GM12873 (cell line): Measurements from ENCODE around the gene GPC4.

Source experiments
- TF ChIP-seq, protein P1 (sequence below): IDR thresholded peaks from 2 replicates; pipeline ENCODE4 v1.5.1; 2012; ENCODE audit warnings: low read depth, mild to moderate bottlenecking, moderate library complexity, low read length, control low read depth; ENCODE audit not compliant: insufficient read depth; ENCODE audit errors: missing control alignments

Gene GPC4

DNA sequence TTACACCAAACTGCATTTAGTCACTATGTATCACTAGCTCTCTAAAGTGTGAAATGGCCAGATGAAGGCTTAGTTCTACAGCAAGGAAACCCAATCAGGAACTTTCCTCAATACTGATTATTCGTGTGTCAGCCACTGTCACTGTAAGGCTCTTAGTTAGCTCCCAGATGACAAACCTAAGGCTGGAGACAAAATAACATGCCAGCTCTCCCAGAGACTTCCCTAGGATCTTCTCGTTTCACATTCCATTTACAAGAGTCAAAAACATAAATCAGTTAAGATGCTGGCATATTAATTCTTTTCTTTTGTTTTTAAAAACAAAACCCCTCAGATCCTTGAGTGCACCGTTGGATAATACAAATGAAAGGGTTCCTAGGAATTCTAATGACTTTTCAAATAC is 109.0 kb downstream of the GPC4 start:
- TF ChIP-seq, protein P1, sequence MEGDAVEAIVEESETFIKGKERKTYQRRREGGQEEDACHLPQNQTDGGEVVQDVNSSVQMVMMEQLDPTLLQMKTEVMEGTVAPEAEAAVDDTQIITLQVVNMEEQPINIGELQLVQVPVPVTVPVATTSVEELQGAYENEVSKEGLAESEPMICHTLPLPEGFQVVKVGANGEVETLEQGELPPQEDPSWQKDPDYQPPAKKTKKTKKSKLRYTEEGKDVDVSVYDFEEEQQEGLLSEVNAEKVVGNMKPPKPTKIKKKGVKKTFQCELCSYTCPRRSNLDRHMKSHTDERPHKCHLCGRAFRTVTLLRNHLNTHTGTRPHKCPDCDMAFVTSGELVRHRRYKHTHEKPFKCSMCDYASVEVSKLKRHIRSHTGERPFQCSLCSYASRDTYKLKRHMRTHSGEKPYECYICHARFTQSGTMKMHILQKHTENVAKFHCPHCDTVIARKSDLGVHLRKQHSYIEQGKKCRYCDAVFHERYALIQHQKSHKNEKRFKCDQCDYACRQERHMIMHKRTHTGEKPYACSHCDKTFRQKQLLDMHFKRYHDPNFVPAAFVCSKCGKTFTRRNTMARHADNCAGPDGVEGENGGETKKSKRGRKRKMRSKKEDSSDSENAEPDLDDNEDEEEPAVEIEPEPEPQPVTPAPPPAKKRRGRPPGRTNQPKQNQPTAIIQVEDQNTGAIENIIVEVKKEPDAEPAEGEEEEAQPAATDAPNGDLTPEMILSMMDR, result no peak

DNA sequence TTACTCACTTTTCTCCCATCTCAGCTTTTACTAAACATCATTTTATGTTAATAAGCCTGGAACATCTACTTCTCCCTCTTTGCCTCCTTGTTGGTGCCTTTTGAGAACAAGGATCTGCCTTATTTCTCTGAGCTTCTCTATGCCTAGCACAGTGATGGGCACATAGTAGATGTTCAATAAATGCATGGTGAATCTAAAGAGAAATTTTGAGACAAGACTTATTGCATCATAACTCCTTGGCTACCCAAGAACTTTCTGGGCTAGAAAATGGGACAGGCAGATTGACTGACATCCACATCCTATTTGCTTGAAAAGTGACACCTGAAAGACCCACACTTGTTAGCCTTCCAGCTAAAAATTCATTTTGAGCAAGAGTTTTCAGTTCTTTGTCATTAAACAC is 109.9 kb downstream of the GPC4 start:
- TF ChIP-seq, protein P1, result no peak

DNA sequence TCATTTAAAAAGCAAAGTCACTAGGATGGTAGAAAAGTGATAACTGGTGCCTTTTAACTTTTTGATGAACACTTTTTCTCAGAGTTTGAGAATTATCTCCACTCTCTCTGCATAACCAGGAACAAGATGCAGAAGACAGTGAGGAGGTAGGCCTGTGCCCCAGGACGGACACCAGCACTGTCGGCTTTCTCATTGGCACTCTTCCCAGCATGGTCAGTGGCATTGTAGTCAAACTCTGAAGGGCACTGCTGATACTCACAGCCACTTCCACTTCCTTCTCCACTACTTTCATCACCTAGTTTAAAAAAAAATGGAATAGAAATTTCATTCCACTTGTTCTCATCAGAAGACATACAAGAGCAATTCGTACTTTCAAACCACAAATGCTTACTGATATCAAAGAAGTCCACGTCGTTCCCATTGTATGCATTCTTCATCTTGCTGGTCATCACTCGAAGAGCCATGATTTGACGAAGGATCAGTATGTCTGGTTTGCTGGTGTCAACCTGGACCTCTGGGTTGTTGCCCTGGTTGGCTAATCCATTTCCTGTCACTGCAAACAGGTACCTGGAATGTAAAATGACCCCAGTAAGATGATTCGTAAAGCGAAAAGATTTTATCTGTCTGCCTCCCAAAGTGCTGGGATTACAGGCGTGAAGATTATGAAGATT is 112.4 kb downstream of the GPC4 start:
- TF ChIP-seq, protein P1, result no peak

DNA sequence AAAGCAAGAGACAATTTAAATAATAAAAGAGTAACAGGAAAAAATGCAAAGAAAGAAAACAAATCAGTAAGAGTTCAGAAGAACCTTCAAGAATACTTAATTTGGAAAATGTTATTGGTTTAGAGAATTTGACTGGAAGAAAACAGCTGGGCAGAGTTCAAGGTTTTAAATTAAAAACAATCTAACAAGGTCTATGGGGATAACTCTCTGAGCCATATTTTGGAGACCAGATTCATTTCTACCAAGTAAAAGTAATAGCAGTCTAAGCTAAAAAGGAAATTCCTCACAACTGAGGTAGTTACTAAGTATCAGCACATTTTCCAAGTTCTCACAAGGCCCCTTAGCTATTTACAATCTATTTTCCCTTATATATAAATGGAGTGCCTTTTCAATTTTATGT is 114.7 kb downstream of the GPC4 start:
- TF ChIP-seq, protein P1, result no peak

DNA sequence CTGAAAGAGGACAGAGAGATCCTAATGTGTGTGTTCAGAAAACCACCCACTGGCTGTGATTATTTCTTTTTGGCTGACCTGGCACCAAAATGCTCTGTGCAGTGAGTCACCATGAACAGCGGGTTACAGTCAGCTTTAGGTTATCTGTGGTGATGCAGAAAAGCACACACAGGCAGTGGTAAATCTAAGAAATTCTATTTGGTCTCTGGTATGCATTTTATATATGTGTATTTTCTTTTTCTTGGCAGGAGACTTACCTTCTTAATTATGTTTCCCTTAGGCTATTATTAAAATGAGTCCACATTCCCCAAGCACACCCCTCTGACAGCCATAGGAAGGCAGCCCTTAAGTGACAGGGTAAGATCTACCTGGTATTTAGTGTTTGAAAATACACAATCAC is 118.0 kb downstream of the GPC4 start:
- TF ChIP-seq, protein P1, result no peak

DNA sequence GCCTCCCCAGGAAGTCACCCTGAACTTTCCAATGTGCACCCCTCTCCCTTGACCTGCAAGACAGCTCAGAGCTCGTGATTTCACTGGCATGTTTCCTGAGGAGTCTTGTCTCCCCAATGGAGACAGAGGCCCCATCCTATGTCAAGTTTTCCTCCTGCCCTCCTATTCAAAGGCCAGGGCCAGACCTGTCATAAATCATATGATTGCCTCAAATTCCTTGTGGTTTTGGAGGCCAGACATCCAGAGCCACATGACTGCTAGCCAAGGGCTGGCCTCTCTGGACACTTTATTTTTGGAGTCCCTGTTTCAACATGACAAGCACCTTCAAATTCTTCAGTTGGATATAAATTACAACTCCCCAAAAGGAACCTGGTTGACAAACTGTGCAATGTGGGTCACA is 121.2 kb downstream of the GPC4 start:
- TF ChIP-seq, protein P1, result no peak

DNA sequence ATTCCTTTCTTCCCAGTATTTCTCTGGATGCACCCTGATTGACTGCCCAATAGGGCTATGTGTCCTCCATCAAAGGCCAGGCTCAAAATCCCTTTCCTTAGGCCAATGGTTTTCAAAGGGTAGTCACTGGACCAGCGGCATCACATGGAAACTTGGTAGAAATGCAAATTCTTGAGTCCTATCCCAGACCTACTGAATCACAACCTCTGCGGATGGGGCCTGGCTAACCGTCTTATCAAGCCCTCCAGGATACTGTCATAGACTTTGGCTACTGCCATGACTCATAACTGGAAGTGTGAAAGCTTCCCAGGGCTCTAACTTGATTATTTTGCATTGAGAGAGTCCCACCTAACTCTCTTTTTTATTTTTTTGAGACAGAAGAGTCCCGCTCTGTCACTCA is 125.2 kb downstream of the GPC4 start:
- TF ChIP-seq, protein P1, result no peak
